Stimulated activated CD8-positive, alpha-beta memory T cell treated with anti-CD3 and anti-CD28 coated beads, Interleukin-7, amount 100 ng/mL, for 24 hours (primary cell): ENCODE results near the gene COL5A2.

Source experiments
- DNase-seq: peaks from one replicate; pipeline ENCODE4 v3.0.0-alpha.2; 2020; ENCODE audit warnings: low read depth

Gene COL5A2

GRCh38 chr2:189178726-189179569 is 613 bp downstream of the COL5A2 start:
- no peak for DNase-seq

- DNase-seq: no peak
These were observed 1.5 kb downstream of the COL5A2 start for GRCh38 chr2:189178054-189178453.

- DNase-seq: no peak
These were observed 2.2 kb downstream of the COL5A2 start for GRCh38 chr2:189177251-189177840.

GRCh38 chr2:189176516-189176915 is 3.0 kb downstream of the COL5A2 start:
- no peak for DNase-seq

GRCh38 chr2:189175869-189176433 is 3.6 kb downstream of the COL5A2 start:
- no peak for DNase-seq

GRCh38 chr2:189171956-189172609 is 7.5 kb downstream of the COL5A2 start:
- DNase-seq: no peak

GRCh38 chr2:189168856-189169499 is 10.6 kb downstream of the COL5A2 start:
- no peak for DNase-seq

GRCh38 chr2:189165656-189166380 is 13.7 kb downstream of the COL5A2 start:
- DNase-seq: no peak

GRCh38 chr2:189164746-189165145 is 14.8 kb downstream of the COL5A2 start:
- no peak for DNase-seq

GRCh38 chr2:189163889-189164288 is 15.7 kb downstream of the COL5A2 start:
- DNase-seq: no peak

GRCh38 chr2:189162566-189162965 is 17.0 kb downstream of the COL5A2 start:
- no peak for DNase-seq

- DNase-seq: no peak
These were observed 17.7 kb downstream of the COL5A2 start for GRCh38 chr2:189161894-189162293.

GRCh38 chr2:189159717-189160116 is 19.8 kb downstream of the COL5A2 start:
- no peak for DNase-seq

- DNase-seq: no peak
These were observed 20.3 kb downstream of the COL5A2 start for GRCh38 chr2:189159273-189159672.

GRCh38 chr2:189157939-189158338 is 21.6 kb downstream of the COL5A2 start:
- DNase-seq: no peak

GRCh38 chr2:189157456-189157855 is 22.1 kb downstream of the COL5A2 start:
- DNase-seq: no peak

GRCh38 chr2:189155795-189156194 is 23.8 kb downstream of the COL5A2 start:
- DNase-seq: no peak

GRCh38 chr2:189153619-189154018 is 25.9 kb downstream of the COL5A2 start:
- DNase-seq: no peak

GRCh38 chr2:189152483-189152882 is 27.1 kb downstream of the COL5A2 start:
- no peak for DNase-seq

- DNase-seq: no peak
These were observed 27.7 kb downstream of the COL5A2 start for GRCh38 chr2:189151906-189152305.

GRCh38 chr2:189150033-189150432 is 29.5 kb downstream of the COL5A2 start:
- DNase-seq: no peak

- no peak for DNase-seq
These were observed 31.6 kb downstream of the COL5A2 start for GRCh38 chr2:189147989-189148388.
